PC-9 (cell line): ENCODE data around the gene PRPF39.

ENCODE experiments used
- CTCF ChIP-seq: fragments of 200-600 bp; sonication (generic); conservative IDR thresholded peaks from 2 replicates; pipeline ENCODE4 v1.6.1; 2017; ENCODE audit warnings: mixed run types, antibody characterized with exemption, mild to moderate bottlenecking, moderate library complexity
- EZH2 ChIP-seq: fragments of 200-600 bp; sonication (generic); IDR thresholded peaks from 2 replicates; pipeline ENCODE4 v1.8.0; 2017; ENCODE audit warnings: antibody characterized with exemption, low read depth

GRCh38 chr14:45068396-45068795 lies 15.5 kb upstream of the PRPF39 start:
- no peak for TF ChIP-seq CTCF
- TF ChIP-seq EZH2 = no peak
